Right lobe of liver (tissue), 6 donors: ENCODE data around the gene P4HA2. TPM values are rescaled to one million over a fixed set of nuclear protein-coding genes. Genes with fewer than 3 reads are reported as not detected.

Experiments
- ATAC-seq, 4 donors: fragments of 200-7000 bp; cut with Tn5 transposase; one replicate each; pipeline ENCODE4 v1.9.1; 2020; ENCODE audit warnings: mild to moderate bottlenecking in 4 of 4, moderate library complexity in 4 of 4
- DNase-seq, 3 donors: peaks; one replicate each; pipeline ENCODE4 v3.0.0-alpha.2; 2020
- H3K27ac ChIP-seq, 3 donors: fragments of 200-600 bp; one replicate each; pipeline ENCODE4 v1.8.0; 2022
- H3K27me3 ChIP-seq, 2 donors: fragments of 200-600 bp; one replicate each; pipeline ENCODE4 v1.8.0; 2022
- H3K36me3 ChIP-seq, 4 donors: fragments of 200-600 bp; sonication (generic) in 1 of 4; one replicate each; pipeline versions ENCODE4 v1.5.1 to v1.8.0; 2017 to 2022; ENCODE audit warnings: control low read depth in 1 of 4
- H3K4me1 ChIP-seq, 4 donors: fragments of 200-600 bp; sonication (generic) in 1 of 4; one replicate each; pipeline versions ENCODE4 v1.5.1 to v1.8.0; 2017 to 2022; ENCODE audit warnings: control low read depth in 1 of 4
- H3K4me3 ChIP-seq, 3 donors: fragments of 200-600 bp; one replicate each; pipeline ENCODE4 v1.8.0; 2022
- H3K9me3 ChIP-seq, 4 donors: fragments of 200-600 bp; sonication (generic) in 1 of 4; one replicate each; pipeline versions ENCODE4 v1.5.1 to v1.8.0; 2017 to 2022; ENCODE audit warnings: control low read depth in 1 of 4
- POLR2A ChIP-seq: fragments of 450-650 bp; IDR thresholded peaks from one replicate; pipeline ENCODE4 v1.6.1; 2017; ENCODE audit warnings: antibody characterized with exemption, mild to moderate bottlenecking
- WGBS: methylation state at CpG from one replicate; pipeline ENCODE4 v1.1.6; 2018; ENCODE audit warnings: low coverage, low lambda C conversion rate; ENCODE audit not compliant: insufficient coverage; ENCODE audit errors: missing lambda C conversion rate; 5-methylcytosine and 5-hydroxymethylcytosine counted together
- intact Hi-C, 2 donors: fragments of 100-400 bp; cut with DNase I; formaldehyde crosslinking; loops; one replicate each; pipeline versions ENCODE4 v1.11.2 to v1.14.1; 2022
- total RNA-seq, 6 experiments: library from RNA; depleted of rRNA in 2 of 6; stranded (reverse); fragments of >200 nt in 2 of 6; fragmentation: NEBNext Ultra II Directional in 3 of 6; extraction: Animal tissue kit (Norgen Biotek cat#: 25700) in 3 of 6; gene quantifications; one replicate each; pipeline versions ENCODE4 v1.1.0 to v1.2.4, GENCODE V29; 2016 to 2023
- TF ChIP-seq, protein P1 (sequence below), 4 donors: fragments of 200-600 bp in 3 of 4; fragments of 450-650 bp in 1 of 4; IDR thresholded peaks; one replicate each; pipeline versions ENCODE4 v1.5.1 to v1.8.0; 2016 to 2022; ENCODE audit warnings: antibody characterized with exemption in 4 of 4, mild to moderate bottlenecking in 2 of 4
- donor health status: DM: no; HTN: yes; CAD: no.
- donor health status: DM: no; HTN: no; CAD: no.
- donor health status: DM: no; HTN: no; CAD: no.
- donor health status: DM: no; HTN: yes; CAD: no.
- donor health status: DM: no; HTN: yes; CAD: no.

The P4HA2 gene
- total RNA-seq, 6 experiments from 2014 or later, result 11.5 to 23.2 (median 16.5) TPM

DNA sequence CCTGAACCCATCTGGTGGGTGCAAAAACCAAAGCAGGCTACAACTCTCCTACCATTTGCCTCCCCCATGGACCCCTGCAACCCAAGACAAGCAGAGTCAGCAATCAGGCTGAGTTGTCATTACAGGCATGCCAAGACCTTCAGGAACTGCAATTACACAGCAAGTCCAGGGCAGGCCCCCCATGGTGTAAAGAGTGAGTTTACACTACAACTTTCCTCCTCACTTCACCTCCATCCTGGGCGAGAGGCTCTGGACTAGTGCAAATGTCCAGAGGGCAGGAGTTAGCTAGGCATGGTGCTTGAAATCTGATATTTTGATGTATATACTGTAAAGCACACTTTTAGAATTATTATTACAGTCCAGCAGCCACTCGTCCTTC is 7.0 kb upstream of the P4HA2 start:
- DNase-seq, result no peak

DNA sequence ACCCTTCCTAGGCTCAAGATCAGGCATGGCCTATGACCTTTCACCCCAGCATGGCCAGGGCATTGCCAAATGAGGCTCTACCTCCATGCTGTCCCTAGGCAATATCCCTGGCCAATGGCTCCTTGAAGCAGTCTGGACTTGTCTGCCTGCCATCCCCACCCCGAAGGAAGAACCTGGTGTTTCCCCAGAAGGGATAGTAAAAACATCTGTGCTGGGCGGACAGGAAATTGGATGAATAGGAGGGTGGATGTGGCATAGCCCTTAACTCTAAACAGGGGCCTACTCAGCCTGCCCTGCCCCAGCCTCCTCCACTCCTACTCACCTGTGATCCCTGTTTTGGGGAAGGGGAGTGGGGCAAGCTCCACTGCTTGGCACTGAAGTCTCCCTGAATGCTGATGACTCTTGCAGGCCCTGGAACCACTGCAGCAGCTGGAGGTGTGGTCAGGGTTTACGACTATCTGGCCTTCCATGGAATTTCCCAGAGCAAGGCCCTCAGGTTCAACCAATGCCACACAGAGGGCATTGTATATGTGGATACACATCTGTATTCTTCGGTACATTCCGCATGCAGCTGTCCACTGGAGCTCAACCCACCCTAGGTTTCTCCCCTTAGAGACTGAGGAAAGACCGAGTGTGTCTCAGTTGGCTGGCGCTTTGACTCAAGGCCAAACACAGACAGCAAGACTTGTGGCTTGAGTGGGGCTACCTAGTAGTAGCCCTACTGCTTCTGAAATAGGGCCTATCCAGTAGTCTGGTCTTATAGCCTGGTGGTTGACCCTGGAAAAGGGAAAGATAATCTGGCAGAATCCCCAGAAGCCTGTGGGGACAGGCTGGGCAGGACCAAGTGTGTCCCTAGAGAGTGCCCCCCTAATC is 6.4 kb upstream of the P4HA2 start:
- Histone ChIP-seq H3K36me3 (no peaks in the 10 kb centered on the region), H3K27me3 (no peaks in the 10 kb centered on the region), H3K4me3 (no peak overlapping the region), H3K27ac (no peak overlapping the region), H3K4me1 (peaks cover 0 to 11% (median 0%) of the 10 kb centered on the region in 4 donors), H3K9me3 (no peaks in the 10 kb centered on the region)
- no peak for TF ChIP-seq POLR2A
- TF ChIP-seq, protein P1, sequence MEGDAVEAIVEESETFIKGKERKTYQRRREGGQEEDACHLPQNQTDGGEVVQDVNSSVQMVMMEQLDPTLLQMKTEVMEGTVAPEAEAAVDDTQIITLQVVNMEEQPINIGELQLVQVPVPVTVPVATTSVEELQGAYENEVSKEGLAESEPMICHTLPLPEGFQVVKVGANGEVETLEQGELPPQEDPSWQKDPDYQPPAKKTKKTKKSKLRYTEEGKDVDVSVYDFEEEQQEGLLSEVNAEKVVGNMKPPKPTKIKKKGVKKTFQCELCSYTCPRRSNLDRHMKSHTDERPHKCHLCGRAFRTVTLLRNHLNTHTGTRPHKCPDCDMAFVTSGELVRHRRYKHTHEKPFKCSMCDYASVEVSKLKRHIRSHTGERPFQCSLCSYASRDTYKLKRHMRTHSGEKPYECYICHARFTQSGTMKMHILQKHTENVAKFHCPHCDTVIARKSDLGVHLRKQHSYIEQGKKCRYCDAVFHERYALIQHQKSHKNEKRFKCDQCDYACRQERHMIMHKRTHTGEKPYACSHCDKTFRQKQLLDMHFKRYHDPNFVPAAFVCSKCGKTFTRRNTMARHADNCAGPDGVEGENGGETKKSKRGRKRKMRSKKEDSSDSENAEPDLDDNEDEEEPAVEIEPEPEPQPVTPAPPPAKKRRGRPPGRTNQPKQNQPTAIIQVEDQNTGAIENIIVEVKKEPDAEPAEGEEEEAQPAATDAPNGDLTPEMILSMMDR (IDR thresholded peaks at IDR 0.05), result no peak
- no CpG with 5 or more reads among the region's 7 CpGs for WGBS
- DNase-seq (no peak), ATAC-seq (no peak)
- intact Hi-C loops, result no loop called here

More for the DNA sequence above, 7.0 kb upstream of the P4HA2 start:
- no peaks in the 10 kb centered on the region for H3K27me3 ChIP-seq
- intact Hi-C loops, result no loop called here
- peaks cover 0 to 11% (median 0%) of the 10 kb centered on the region in 4 donors for H3K4me1 ChIP-seq
- H3K36me3 ChIP-seq, result no peaks in the 10 kb centered on the region
- ATAC-seq, result no peak
- 65% methylated on average over 2 of the region's 2 CpGs for WGBS
- H3K9me3 ChIP-seq, result no peaks in the 10 kb centered on the region
- TF ChIP-seq, protein P1 (IDR thresholded peaks at IDR 0.05), result no peak
- no peak for TF ChIP-seq POLR2A
- H3K27ac ChIP-seq, result no peak overlapping the region
- no peak overlapping the region for H3K4me3 ChIP-seq

DNA sequence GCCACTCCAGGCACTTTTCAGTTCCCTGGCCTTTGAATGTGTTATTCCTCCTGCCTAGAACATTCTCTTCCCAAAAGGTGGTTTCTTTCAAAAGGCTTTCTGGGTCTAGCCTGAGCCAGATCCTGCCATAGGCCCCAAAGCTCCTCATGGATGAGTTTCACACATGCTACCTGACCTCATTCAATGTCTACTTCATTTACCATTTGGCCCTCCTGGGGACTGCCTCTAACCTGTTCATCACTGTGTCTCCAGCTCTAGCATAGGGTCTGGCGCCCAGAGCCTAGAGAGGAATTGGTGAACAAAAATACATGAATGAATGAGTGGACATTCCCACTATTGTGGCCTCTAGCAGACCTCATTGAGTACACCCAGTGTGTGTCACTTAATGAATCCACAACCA is 5.4 kb upstream of the P4HA2 start:
- H3K9me3 ChIP-seq, result no peaks in the 10 kb centered on the region
- H3K27me3 ChIP-seq, result no peaks in the 10 kb centered on the region
- peaks cover 0 to 9% (median 0%) of the 10 kb centered on the region in 4 donors for H3K4me1 ChIP-seq
- no peaks in the 10 kb centered on the region for H3K36me3 ChIP-seq
- no peak for TF ChIP-seq POLR2A
- TF ChIP-seq, protein P1 (IDR thresholded peaks at IDR 0.05), result no peak
- no peak overlapping the region for H3K27ac ChIP-seq
- ATAC-seq, result no peak
- DNase-seq, result no peak
- intact Hi-C loops, result no loop called here
- WGBS, result 67% methylated on average over 1 of the region's 1 CpG
- H3K4me3 ChIP-seq, result no peak overlapping the region

DNA sequence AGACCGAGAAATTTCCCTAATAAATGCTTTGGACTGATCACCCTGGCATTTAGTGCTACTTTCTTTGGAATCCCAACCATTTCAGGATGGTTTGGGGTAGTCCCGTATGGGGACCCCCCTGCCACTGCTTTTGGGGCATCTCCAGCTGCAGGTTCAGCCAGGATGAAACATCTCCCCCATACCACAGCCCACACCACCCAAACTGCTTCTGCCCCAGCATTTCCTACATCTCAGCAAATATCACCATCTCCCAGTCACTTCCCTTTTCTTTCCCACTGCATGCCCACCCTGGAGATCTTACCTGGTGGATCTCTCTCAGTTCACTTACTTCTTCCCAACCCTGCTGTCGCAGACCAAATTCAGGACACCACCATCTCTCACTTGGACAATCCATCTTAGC is 4.8 kb upstream of the P4HA2 start:
- DNase-seq, result no peak
- intact Hi-C loops, result no loop called here
- Histone ChIP-seq H3K27ac (no peak overlapping the region), H3K4me3 (no peak overlapping the region), H3K4me1 (peaks cover 0 to 3% (median 0%) of the 10 kb centered on the region in 4 donors), H3K27me3 (no peaks in the 10 kb centered on the region), H3K36me3 (no peaks in the 10 kb centered on the region), H3K9me3 (no peaks in the 10 kb centered on the region)
- WGBS, result 63% methylated on average over 1 of the region's 3 CpGs
- ATAC-seq, result no peak
- TF ChIP-seq, protein P1 (IDR thresholded peaks at IDR 0.05), result no peak
- TF ChIP-seq POLR2A, result no peak
